ENCODE measurements around the gene SV2B.

SV2B gene

DNA sequence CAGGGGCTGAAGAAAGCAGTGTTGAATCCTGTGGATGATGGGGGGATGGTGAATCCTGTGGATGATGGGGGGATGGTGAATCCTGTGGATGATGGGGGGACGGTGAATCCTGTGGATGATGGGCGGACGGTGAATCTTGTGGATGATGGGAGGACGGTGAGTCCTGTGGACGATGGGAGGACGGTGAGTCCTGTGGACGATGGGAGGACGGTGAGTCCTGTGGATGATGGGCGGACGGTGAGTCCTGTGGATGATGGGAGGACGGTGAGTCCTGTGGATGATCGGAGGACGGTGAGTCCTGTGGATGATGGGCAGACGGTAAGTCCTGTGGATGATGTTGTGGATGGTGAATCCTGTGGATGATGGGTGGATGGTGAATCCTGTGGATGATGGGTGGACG lies 170.7 kb downstream of the SV2B start:
- H3K4me1 ChIP-seq = no peaks in the 10 kb centered on the region
- H3K36me3 ChIP-seq = no peaks in the 10 kb centered on the region
- no peaks in the 10 kb centered on the region for H3K9me3 ChIP-seq
- TF ChIP-seq, protein P1, sequence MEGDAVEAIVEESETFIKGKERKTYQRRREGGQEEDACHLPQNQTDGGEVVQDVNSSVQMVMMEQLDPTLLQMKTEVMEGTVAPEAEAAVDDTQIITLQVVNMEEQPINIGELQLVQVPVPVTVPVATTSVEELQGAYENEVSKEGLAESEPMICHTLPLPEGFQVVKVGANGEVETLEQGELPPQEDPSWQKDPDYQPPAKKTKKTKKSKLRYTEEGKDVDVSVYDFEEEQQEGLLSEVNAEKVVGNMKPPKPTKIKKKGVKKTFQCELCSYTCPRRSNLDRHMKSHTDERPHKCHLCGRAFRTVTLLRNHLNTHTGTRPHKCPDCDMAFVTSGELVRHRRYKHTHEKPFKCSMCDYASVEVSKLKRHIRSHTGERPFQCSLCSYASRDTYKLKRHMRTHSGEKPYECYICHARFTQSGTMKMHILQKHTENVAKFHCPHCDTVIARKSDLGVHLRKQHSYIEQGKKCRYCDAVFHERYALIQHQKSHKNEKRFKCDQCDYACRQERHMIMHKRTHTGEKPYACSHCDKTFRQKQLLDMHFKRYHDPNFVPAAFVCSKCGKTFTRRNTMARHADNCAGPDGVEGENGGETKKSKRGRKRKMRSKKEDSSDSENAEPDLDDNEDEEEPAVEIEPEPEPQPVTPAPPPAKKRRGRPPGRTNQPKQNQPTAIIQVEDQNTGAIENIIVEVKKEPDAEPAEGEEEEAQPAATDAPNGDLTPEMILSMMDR (IDR thresholded peaks at IDR 0.05; ENCODE audit: low read depth, low read length) = no peak
- DNase-seq = no peak
- H3K27me3 ChIP-seq = peaks cover 9% of the 10 kb centered on the region; the same call in 1 of the 2 replicates
- no peak overlapping the region for H3K4me3 ChIP-seq (ENCODE audit: low read depth, low read length)

GRCh38 chr15:91271565-91272153 lies 171.6 kb downstream of the SV2B start:
- Histone ChIP-seq H3K36me3 (no peaks in the 10 kb centered on the region), H3K27me3 (peaks cover 9% of the 10 kb centered on the region; the same call in 1 of the 2 replicates), H3K9me3 (no peaks in the 10 kb centered on the region), H3K4me1 (no peaks in the 10 kb centered on the region), H3K4me3 (ENCODE audit: low read depth, low read length) (no peak overlapping the region)
- TF ChIP-seq, protein P1 (IDR thresholded peaks at IDR 0.05; ENCODE audit: low read depth, low read length) = peak; percentile 87
- DNase-seq = peak; percentile 45

DNA sequence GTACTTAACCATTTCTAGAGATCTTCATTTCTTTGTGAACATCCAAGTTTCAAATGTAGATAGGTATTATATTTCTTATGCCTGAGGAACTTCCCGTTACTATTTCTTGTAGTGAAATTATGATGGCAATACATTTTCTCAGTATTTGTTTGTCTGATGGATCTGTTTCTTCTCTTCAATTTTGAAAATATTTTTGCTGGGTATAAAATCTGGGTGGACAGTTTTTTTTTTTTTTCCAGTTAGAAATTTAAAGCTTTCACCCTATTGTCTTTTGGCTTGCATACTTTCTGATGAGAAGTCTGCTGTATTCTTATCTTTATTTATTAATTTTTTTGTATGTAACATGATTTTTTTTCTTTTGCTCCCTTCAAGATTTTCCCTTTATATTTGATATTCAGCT lies 175.8 kb downstream of the SV2B start:
- Histone ChIP-seq H3K4me1 (no peaks in the 10 kb centered on the region), H3K36me3 (no peaks in the 10 kb centered on the region), H3K9me3 (no peaks in the 10 kb centered on the region), H3K27me3 (peaks cover 13% of the 10 kb centered on the region), H3K4me3 (ENCODE audit: low read depth, low read length) (no peak overlapping the region)
- no peak for DNase-seq
- TF ChIP-seq, protein P1 (IDR thresholded peaks at IDR 0.05; ENCODE audit: low read depth, low read length) = no peak

GRCh38 chr15:91278951-91279350 lies 178.9 kb downstream of the SV2B start:
- TF ChIP-seq, protein P1 (IDR thresholded peaks at IDR 0.05; ENCODE audit: low read depth, low read length) = no peak
- H3K4me1 ChIP-seq = no peaks in the 10 kb centered on the region

DNA sequence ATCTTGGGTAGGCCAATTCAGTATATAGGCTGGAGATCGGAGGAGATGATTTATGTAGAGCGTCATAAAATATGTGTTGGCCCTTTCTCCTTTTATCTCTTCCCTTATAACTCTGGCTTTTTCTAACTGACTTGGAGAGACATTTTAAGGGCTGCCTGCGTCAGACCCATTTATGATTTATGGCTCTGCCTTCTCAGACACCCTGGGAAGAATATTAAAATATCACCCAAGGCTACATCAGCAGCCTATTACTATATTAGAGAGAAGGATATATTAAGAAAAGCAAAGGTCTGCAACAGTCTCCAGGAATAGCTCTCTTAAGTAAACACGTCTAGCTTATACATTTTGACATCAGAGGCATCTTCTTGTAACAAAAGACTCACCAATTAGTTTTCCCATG lies 179.4 kb downstream of the SV2B start:
- Histone ChIP-seq H3K4me1 (no peaks in the 10 kb centered on the region), H3K36me3 (no peaks in the 10 kb centered on the region), H3K4me3 (ENCODE audit: low read depth, low read length) (no peak overlapping the region), H3K27me3 (peaks cover 9% of the 10 kb centered on the region), H3K9me3 (no peaks in the 10 kb centered on the region)
- no peak for DNase-seq
- TF ChIP-seq, protein P1 (IDR thresholded peaks at IDR 0.05; ENCODE audit: low read depth, low read length) = no peak

More at GRCh38 chr15:91278951-91279350, 178.9 kb downstream of the SV2B start:
- DNase-seq = no peak
- Histone ChIP-seq H3K4me3 (ENCODE audit: low read depth, low read length) (no peak overlapping the region), H3K9me3 (no peaks in the 10 kb centered on the region), H3K27me3 (peaks cover 12% of the 10 kb centered on the region), H3K36me3 (no peaks in the 10 kb centered on the region)

DNA sequence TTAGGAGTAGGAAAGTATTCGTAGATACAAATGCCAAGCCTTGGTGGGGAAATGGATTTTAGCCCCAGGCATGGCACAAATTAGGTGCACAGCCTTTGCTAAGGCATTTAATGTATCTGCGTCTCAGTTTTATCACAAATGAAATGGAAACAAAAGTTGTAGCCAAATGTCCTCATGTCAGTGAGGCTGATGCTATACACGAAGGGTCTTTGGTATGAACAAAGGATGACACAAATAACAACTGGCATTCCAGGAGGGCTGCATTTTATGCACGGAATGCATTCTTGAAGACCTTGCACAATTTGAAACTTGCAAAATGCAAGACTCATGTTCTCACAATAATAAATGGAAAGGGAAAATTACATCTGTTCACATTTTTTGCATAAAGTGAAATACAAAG lies 181.9 kb downstream of the SV2B start:
- H3K9me3 ChIP-seq = no peaks in the 10 kb centered on the region
- TF ChIP-seq, protein P1 (IDR thresholded peaks at IDR 0.05; ENCODE audit: low read depth, low read length) = no peak
- DNase-seq = no peak
- H3K27me3 ChIP-seq = peaks cover 9% of the 10 kb centered on the region
- no peaks in the 10 kb centered on the region for H3K4me1 ChIP-seq
- H3K36me3 ChIP-seq = no peaks in the 10 kb centered on the region
- H3K4me3 ChIP-seq (ENCODE audit: low read depth, low read length) = no peak overlapping the region

All from BE2C (cell line).